Epithelial cell of proximal tubule (primary cell): ENCODE results near the gene NAXD. TPM values are rescaled to one million over a fixed set of nuclear protein-coding genes. Genes with fewer than 3 reads are reported as not detected.
A peak's percentile ranks its signal among the peaks of the same experiment; 100 is the strongest.

Source experiments
- DNase-seq: peaks from one replicate; pipeline ENCODE4 v3.0.0-alpha.2; 2011; ENCODE audit warnings: low read depth
- H3K4me3 ChIP-seq: 2 replicates; pipeline ENCODE4 v1.5.1; 2011; ENCODE audit warnings: low read depth, mild to moderate bottlenecking, low read length
- total RNA-seq: library from RNA; depleted of rRNA; stranded (reverse); fragments of >200 nt; gene quantifications from 2 replicates; pipeline ENCODE4 v1.2.3, GENCODE V29; 2015
- TF ChIP-seq, protein P1 (sequence below): conservative IDR thresholded peaks from 2 replicates; pipeline ENCODE4 v1.5.1; 2012; ENCODE audit warnings: low read depth, mild to moderate bottlenecking, low read length

The NAXD gene
- total RNA-seq, 1 donor from 2014 or later: 16.7 TPM

DNA sequence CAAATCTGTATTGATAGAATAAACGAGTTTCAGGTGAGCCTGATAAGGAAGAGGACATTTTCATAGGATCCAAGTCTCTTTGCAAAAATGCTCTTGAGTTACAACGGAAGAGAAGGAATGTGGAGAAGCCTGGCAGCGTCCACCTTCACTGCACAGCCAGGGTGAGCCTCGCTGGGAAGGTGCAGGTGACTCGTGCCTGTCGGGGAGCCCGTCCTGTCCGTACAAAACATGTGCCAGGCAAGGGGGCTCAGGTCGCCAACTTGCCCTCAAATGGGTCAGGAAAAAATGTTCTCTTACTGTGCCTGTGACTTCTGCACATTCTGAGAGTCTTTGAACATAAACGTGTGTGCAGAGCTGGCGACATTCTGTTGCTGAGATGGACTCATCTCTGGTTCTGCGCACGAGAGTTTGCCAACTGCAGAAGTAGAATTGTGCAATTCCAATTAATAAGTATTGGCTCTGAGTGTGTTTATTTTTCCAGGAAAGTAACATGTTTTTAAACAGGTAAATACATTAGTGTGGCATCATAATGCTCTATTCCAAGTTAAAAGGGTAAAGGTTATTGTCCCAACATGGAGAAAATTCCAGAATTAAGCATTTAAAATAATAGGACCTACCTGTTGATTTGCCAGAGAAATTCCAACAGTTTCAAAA, 28.6 kb downstream of the NAXD start:
- no peak for DNase-seq
- TF ChIP-seq, protein P1, sequence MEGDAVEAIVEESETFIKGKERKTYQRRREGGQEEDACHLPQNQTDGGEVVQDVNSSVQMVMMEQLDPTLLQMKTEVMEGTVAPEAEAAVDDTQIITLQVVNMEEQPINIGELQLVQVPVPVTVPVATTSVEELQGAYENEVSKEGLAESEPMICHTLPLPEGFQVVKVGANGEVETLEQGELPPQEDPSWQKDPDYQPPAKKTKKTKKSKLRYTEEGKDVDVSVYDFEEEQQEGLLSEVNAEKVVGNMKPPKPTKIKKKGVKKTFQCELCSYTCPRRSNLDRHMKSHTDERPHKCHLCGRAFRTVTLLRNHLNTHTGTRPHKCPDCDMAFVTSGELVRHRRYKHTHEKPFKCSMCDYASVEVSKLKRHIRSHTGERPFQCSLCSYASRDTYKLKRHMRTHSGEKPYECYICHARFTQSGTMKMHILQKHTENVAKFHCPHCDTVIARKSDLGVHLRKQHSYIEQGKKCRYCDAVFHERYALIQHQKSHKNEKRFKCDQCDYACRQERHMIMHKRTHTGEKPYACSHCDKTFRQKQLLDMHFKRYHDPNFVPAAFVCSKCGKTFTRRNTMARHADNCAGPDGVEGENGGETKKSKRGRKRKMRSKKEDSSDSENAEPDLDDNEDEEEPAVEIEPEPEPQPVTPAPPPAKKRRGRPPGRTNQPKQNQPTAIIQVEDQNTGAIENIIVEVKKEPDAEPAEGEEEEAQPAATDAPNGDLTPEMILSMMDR: no peak
- no peak overlapping the region for H3K4me3 ChIP-seq

DNA sequence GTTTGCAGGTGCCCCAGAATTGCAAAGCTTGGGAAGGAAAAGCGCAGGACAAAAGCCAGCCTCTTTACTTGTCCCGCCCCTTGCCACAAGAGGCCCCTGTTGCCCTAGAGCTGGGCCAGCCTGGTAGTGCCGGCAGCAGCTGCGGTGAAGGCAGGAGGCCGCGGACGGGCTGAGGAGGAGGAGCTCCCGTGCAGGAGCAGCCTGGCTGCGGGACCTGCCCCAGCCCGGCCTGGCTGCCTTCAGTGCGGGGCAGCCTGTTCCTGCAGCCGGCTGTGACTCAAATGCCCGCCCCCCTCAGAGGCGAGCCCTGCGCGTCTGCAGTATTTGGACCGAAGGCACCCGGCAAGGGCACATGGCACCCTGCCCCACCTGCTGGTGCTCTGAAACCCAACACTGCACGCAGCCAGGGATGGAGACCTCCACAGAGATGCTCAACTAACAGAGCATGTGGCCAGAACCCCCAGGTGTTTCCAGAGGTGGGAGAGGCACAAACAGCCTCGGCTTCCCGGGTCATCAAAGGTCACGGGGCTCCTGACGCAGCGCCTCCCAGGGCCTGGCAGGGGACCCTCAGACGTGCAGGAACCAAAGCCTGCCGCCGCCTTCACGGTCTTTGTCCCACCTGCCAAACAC, 29.7 kb downstream of the NAXD start:
- DNase-seq: no peak
- H3K4me3 ChIP-seq: no peak overlapping the region
- TF ChIP-seq, protein P1: peak; percentile 45

DNA sequence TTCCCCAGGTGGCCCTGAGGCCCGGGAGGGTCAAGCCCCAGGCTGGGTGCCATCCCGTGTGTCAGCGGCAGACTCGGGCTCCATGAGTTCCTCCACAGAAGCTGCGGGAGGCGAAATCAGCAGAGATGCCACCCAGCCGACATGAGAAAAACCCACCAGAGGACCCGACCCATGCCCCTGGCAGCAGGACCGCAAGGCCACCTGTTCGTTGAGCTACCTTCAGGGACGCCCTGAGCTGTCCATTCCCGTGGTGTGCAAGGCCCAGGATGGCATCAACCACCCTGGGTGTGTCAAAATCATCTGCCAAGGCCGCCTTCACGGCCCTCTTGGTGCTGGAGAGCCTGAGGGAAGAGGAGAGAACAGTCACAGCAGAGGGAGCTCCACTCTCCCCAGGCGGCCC, 30.4 kb downstream of the NAXD start:
- DNase-seq: no peak
- H3K4me3 ChIP-seq: no peak overlapping the region
- TF ChIP-seq, protein P1: no peak

DNA sequence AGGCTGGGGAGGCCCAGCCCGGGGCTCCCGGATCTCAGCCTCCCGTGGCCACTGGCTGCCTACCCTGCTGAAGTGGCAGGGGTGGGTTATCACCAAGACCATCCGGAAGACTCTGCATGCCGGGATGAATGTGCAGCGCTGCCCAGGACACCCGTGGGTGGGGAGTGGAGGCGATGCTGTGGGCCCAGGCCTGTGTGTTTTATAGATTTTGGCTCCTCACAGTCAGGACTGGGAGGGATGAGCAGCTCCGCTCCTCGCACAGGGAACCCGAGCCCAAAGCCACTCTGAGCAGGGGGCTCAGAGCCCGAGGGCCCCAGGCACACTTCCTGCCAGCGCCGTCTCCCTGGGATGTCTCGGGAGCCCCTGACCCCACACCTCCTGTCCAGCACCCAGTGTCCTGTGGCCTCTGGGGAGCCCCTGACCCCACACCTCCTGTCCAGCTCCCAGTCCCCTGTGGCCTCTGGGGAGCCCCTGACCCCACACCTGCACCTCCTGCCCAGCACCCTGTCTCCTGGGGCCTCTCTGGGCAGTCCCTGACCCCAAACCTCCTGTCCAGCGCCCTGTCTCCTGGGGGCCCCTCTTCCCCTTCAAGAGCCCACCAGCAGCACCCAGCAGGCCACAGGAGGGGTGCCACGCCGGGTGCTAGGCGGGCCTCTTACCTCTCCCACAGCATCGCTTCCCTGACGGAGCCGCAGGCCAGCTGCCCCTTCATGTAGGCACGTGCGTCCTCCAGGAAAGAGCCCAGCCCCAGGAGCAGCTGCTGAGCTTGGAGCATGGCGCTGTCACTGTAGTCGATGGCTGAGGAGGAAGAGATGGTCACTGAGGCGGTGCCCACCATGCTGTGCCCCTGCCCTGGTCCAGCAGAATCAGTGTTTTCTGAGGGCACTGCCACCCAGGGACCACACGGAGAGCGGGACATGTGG, 31.4 kb downstream of the NAXD start:
- DNase-seq: no peak
- TF ChIP-seq, protein P1: no peak
- H3K4me3 ChIP-seq: no peak overlapping the region

DNA sequence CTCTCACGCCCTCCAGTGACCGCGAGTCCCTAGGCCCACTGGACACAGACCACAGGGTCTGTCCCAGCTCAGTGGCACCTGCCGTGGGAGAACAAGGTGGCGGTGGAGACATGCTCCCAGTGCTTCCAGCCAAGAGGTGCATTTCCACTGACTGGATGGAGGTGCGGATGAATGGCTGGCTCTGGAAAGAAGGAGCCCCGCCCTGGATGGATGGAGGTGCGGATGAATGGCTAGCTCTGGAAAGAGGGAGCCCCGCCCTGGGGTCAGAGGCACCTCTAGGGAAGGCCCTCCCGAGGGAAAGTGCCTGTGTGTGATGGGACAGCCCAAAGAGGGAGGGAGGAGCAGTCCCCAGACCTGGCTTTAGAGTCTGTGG, 32.0 kb downstream of the NAXD start:
- no peak for DNase-seq
- TF ChIP-seq, protein P1: no peak
- no peak overlapping the region for H3K4me3 ChIP-seq

DNA sequence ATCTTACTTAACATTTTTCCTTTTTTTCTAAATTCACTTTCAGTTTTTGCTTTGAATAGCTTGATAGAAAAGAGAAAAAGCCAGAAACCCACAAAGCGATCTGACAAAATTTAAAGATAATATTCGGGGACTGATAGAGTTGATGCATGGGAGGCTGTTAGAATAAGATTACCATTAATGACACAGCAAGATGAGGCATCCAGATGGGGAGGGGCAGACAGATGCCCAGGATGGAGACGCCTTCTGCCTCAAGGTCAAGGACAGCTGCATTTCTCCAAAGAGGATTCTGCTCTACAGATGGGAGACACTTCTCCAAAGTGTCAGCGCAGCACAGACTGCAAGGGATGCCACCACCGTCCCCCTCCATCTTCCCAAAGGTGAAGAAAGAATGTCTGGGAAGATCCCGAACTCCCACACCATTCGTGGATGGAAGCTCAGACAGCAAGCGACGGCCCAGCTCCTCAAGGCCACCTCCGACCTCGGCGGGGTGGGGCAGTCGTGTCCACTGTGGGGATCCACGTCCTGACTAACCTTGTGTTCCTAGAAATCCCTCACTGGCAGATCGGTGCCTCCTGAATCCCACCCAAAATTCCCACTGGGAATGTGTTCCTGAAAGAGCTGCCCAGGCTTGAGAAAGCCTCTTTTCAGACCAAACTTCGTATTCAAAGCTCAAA, 32.9 kb downstream of the NAXD start:
- H3K4me3 ChIP-seq: no peak overlapping the region
- no peak for DNase-seq
- TF ChIP-seq, protein P1: no peak
